Measurements from ENCODE around the gene BIRC2.

BIRC2 gene

GRCh38 chr11:102317099-102317767, 29.8 kb upstream of the BIRC2 start, which contains the start of gene BIRC3 (continued):
- TF ChIP-seq, protein P1, sequence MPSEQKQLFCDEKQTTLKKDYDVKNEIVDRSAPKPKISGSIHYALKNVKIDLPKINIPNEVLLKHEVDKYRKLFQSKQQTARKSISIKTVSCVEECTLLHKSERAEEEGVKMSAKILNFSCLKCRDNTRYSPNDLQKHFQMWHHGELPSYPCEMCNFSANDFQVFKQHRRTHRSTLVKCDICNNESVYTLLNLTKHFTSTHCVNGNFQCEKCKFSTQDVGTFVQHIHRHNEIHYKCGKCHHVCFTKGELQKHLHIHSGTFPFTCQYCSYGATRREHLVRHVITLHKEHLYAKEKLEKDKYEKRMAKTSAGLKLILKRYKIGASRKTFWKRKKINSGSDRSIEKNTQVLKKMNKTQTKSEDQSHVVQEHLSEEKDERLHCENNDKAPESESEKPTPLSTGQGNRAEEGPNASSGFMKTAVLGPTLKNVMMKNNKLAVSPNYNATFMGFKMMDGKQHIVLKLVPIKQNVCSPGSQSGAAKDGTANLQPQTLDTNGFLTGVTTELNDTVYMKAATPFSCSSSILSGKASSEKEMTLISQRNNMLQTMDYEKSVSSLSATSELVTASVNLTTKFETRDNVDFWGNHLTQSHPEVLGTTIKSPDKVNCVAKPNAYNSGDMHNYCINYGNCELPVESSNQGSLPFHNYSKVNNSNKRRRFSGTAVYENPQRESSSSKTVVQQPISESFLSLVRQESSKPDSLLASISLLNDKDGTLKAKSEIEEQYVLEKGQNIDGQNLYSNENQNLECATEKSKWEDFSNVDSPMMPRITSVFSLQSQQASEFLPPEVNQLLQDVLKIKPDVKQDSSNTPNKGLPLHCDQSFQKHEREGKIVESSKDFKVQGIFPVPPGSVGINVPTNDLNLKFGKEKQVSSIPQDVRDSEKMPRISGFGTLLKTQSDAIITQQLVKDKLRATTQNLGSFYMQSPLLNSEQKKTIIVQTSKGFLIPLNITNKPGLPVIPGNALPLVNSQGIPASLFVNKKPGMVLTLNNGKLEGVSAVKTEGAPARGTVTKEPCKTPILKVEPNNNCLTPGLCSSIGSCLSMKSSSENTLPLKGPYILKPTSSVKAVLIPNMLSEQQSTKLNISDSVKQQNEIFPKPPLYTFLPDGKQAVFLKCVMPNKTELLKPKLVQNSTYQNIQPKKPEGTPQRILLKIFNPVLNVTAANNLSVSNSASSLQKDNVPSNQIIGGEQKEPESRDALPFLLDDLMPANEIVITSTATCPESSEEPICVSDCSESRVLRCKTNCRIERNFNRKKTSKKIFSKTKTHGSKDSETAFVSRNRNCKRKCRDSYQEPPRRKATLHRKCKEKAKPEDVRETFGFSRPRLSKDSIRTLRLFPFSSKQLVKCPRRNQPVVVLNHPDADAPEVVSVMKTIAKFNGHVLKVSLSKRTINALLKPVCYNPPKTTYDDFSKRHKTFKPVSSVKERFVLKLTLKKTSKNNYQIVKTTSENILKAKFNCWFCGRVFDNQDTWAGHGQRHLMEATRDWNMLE (tag by site-specific recombination; conservative IDR thresholded peaks at IDR 0.05; ENCODE audit: low read depth): no peak
- TF ChIP-seq, protein P2, sequence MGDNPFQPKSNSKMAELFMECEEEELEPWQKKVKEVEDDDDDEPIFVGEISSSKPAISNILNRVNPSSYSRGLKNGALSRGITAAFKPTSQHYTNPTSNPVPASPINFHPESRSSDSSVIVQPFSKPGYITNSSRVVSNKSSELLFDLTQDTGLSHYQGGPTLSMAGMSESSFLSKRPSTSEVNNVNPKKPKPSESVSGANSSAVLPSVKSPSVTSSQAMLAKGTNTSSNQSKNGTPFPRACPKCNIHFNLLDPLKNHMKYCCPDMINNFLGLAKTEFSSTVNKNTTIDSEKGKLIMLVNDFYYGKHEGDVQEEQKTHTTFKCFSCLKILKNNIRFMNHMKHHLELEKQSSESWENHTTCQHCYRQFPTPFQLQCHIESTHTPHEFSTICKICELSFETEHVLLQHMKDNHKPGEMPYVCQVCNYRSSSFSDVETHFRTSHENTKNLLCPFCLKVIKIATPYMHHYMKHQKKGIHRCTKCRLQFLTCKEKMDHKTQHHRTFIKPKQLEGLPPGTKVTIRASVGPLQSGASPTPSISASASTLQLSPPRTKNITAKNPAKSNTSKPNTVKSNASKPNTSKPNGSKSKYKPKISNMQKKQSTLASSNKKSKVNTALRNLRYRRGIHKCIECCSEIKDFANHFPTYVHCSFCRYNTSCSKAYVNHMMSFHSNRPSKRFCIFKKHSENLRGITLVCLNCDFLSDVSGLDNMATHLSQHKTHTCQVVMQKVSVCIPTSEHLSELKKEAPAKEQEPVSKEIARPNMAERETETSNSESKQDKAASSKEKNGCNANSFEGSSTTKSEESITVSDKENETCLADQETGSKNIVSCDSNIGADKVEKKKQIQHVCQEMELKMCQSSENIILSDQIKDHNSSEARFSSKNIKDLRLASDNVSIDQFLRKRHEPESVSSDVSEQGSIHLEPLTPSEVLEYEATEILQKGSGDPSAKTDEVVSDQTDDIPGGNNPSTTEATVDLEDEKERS (tag by site-specific recombination; IDR thresholded peaks at IDR 0.05): no peak
- TF ChIP-seq ZNF585B (tag by site-specific recombination; IDR thresholded peaks at IDR 0.05) (no peak), WT1 (tag by site-specific recombination; IDR thresholded peaks at IDR 0.05) (0 out of 2 replicates have a peak, but pooled peaks have one; percentile 15), ZNF529 (tag by site-specific recombination; IDR thresholded peaks at IDR 0.05; ENCODE audit: insufficient replicate concordance) (no peak), ZNF560 (tag by site-specific recombination; IDR thresholded peaks at IDR 0.05; ENCODE audit: borderline replicate concordance) (no peak), ZNF223 (tag by site-specific recombination; IDR thresholded peaks at IDR 0.05) (no peak), ZNF571 (tag by site-specific recombination; IDR thresholded peaks at IDR 0.05) (no peak), ZNF362 (tag by site-specific recombination; IDR thresholded peaks at IDR 0.05) (no peak), ZNF146 (tag by site-specific recombination; IDR thresholded peaks at IDR 0.05) (0 out of 2 replicates have a peak, but pooled peaks have one; percentile 26), ZNF214 (tag by site-specific recombination; IDR thresholded peaks at IDR 0.05; ENCODE audit: borderline replicate concordance) (no peak), RBAK (tag by site-specific recombination; IDR thresholded peaks at IDR 0.05) (no peak), KLF10 (tag by site-specific recombination; IDR thresholded peaks at IDR 0.05) (no peak), HOXD13 (CRISPR knock-in tag; IDR thresholded peaks at IDR 0.05; ENCODE audit: borderline replicate concordance) (no peak), YY1 (tag by site-specific recombination; IDR thresholded peaks at IDR 0.05) (no peak), ZBTB20 (tag by site-specific recombination; IDR thresholded peaks at IDR 0.05) (peak; percentile 80), YY2 (tag by site-specific recombination; IDR thresholded peaks at IDR 0.05) (no peak), ZNF521 (tag by site-specific recombination; IDR thresholded peaks at IDR 0.05) (no peak), ZNF341 (tag by site-specific recombination; IDR thresholded peaks at IDR 0.05; ENCODE audit: low read depth) (no peak), HOXA7 (CRISPR knock-in tag; IDR thresholded peaks at IDR 0.05; ENCODE audit: borderline replicate concordance) (no peak), ZNF514 (tag by site-specific recombination; IDR thresholded peaks at IDR 0.05) (no peak), ZNF10 (tag by site-specific recombination; IDR thresholded peaks at IDR 0.05) (no peak), ZNF626 (tag by site-specific recombination; IDR thresholded peaks at IDR 0.05) (no peak), ZNF302 (tag by site-specific recombination; IDR thresholded peaks at IDR 0.05; ENCODE audit: low read depth) (no peak)
- TF ChIP-seq, protein P3, sequence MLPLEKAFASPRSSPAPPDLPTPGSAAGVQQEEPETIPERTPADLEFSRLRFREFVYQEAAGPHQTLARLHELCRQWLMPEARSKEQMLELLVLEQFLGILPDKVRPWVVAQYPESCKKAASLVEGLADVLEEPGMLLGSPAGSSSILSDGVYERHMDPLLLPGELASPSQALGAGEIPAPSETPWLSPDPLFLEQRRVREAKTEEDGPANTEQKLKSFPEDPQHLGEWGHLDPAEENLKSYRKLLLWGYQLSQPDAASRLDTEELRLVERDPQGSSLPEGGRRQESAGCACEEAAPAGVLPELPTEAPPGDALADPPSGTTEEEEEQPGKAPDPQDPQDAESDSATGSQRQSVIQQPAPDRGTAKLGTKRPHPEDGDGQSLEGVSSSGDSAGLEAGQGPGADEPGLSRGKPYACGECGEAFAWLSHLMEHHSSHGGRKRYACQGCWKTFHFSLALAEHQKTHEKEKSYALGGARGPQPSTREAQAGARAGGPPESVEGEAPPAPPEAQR (tag by site-specific recombination; IDR thresholded peaks at IDR 0.05): no peak
